Thyroid gland (tissue), 4 donors: ENCODE data around the gene GMPR. TPM values are rescaled to one million over a fixed set of nuclear protein-coding genes. Genes with fewer than 3 reads are reported as not detected.
A peak's percentile ranks its signal among the peaks of the same experiment; 100 is the strongest.

ENCODE experiments used
- DNase-seq, 2 donors: peaks; one replicate each; pipeline ENCODE4 v3.0.0-alpha.2; 2019
- H3K27ac ChIP-seq, 3 donors: fragments of 200-600 bp; sonication (generic); 1 replicate in 2 of 3; 2 replicates in 1 of 3; pipeline ENCODE4 v1.5.1; 2016 to 2019; ENCODE audit warnings: mild to moderate bottlenecking in 1 of 3, moderate library complexity in 1 of 3
- H3K27me3 ChIP-seq: fragments of 200-600 bp; sonication (generic); one replicate; pipeline ENCODE4 v1.5.1; 2019
- H3K36me3 ChIP-seq, 2 donors: fragments of 200-600 bp; sonication (generic); one replicate each; pipeline ENCODE4 v1.5.1; 2016 to 2019
- H3K4me1 ChIP-seq, 2 donors: fragments of 200-600 bp; sonication (generic); one replicate each; pipeline ENCODE4 v1.5.1; 2017 to 2019
- H3K4me3 ChIP-seq, 3 donors: fragments of 200-600 bp; sonication (generic); replicated peaks in 1 of 3; 1 replicate in 2 of 3; 2 replicates in 1 of 3; pipeline ENCODE4 v1.5.1; 2016; ENCODE audit warnings: mild to moderate bottlenecking in 1 of 3
- H3K9me3 ChIP-seq: fragments of 200-600 bp; sonication (generic); one replicate; pipeline ENCODE4 v1.5.1; 2017
- CTCF ChIP-seq, 6 experiments: fragments of 200-600 bp in 3 of 6; fragments of 450-650 bp in 3 of 6; sonication (generic) in 3 of 6; IDR thresholded peaks; one replicate each; pipeline ENCODE4 v1.5.1; 2016 to 2019; ENCODE audit warnings: antibody characterized with exemption in 6 of 6, mild to moderate bottlenecking in 2 of 6, inconsistent platforms in 1 of 6, moderate library complexity in 1 of 6
- POLR2A ChIP-seq, 2 donors: fragments of 450-650 bp; IDR thresholded peaks; one replicate each; pipeline ENCODE4 v1.6.1; 2017; ENCODE audit warnings: antibody characterized with exemption in 2 of 2, mild to moderate bottlenecking in 2 of 2, moderate library complexity in 1 of 2
- WGBS, 2 donors: methylation state at CpG; one replicate each; pipeline ENCODE4 v1.1.5; 2017; 5-methylcytosine and 5-hydroxymethylcytosine counted together
- intact Hi-C: fragments of 100-400 bp; cut with DNase I; formaldehyde crosslinking; loops from one replicate; pipeline ENCODE4 v1.15.1; 2023
- total RNA-seq, 4 donors: library from RNA; depleted of rRNA; stranded (reverse); fragments of >200 nt; gene quantifications; one replicate each; pipeline ENCODE4 v1.2.3, GENCODE V29; 2016

GMPR gene
- total RNA-seq, 4 donors from 2014 or later = 2.8 to 10.8 (median 3.3) TPM

- DNase-seq = no peak
- H3K27me3 ChIP-seq = no peaks in the 10 kb centered on the region
- no peak overlapping the region for H3K4me3 ChIP-seq
- H3K36me3 ChIP-seq = no peaks in the 10 kb centered on the region
- intact Hi-C loops = no loop called here
- no peaks in the 10 kb centered on the region for H3K9me3 ChIP-seq
- H3K4me1 ChIP-seq = peaks cover 12 to 15% of the 10 kb centered on the region in 2 donors
- TF ChIP-seq POLR2A (IDR thresholded peaks at IDR 0.05) (no peak), CTCF (IDR thresholded peaks at IDR 0.05) (peak in 5 of 6 experiments; percentile 42 to 75 (median 63))
- 56 to 60% methylated on average over 7 of the region's 7 CpGs for WGBS, 2 donors
- H3K27ac ChIP-seq = no peak overlapping the region
Observed at GRCh38 chr6:16316741-16317251, 78.4 kb downstream of the GMPR start.

GRCh38 chr6:16318538-16318937, 80.2 kb downstream of the GMPR start:
- 78 to 87% methylated on average over 6 of the region's 6 CpGs for WGBS, 2 donors
- TF ChIP-seq CTCF (IDR thresholded peaks at IDR 0.05) (no peak), POLR2A (IDR thresholded peaks at IDR 0.05) (no peak)
- DNase-seq = no peak
- Histone ChIP-seq H3K4me3 (no peak overlapping the region), H3K36me3 (no peaks in the 10 kb centered on the region), H3K9me3 (no peaks in the 10 kb centered on the region), H3K27ac (no peak overlapping the region), H3K4me1 (peaks cover 12 to 16% of the 10 kb centered on the region in 2 donors), H3K27me3 (no peaks in the 10 kb centered on the region)
- intact Hi-C loops = no loop called here

DNA sequence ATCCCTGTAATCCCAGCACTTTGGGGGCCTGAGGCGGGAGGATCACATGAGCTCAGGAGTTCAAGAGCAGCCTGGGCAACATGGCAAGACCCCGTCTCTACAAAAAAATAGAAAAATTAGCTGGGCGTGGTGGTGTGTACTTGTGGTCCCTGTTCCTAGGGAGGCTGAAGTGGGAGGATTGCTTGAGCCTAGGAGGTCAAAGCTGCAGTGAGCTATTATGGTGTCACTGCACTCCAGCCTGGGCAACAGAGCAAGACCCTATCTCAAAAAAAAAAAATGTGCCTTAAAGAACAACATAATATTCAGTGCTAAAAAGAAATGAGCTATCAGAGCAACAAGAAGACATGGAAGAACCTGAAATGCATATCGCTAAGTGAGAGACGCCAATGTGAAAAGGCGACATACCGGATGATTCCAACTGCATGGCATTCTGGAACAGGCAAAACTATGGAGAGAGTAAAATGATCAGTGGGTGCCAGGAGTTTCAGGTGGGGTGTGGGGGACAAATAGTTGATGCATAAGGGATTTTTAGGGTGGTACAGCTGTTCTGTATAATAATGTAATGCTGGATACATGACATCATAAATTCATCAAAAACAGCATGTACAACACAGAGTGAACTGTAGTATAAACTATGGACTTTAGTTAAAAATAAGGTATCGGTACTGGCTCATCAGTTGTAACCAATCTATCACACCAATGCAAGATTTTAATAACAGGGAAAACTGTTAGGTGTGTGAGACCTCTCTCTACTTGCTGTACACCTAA, 80.8 kb downstream of the GMPR start:
- intact Hi-C loops = no loop called here
- Histone ChIP-seq H3K27me3 (no peaks in the 10 kb centered on the region), H3K27ac (no peak overlapping the region), H3K36me3 (no peaks in the 10 kb centered on the region), H3K9me3 (no peaks in the 10 kb centered on the region), H3K4me3 (no peak overlapping the region), H3K4me1 (peaks cover 12 to 20% of the 10 kb centered on the region in 2 donors)
- DNase-seq = no peak
- TF ChIP-seq CTCF (IDR thresholded peaks at IDR 0.05) = no peak
- TF ChIP-seq POLR2A (IDR thresholded peaks at IDR 0.05) = no peak
- WGBS, 2 donors = 97% methylated on average over 8 of the region's 8 CpGs

GRCh38 chr6:16319813-16320532, 81.6 kb downstream of the GMPR start:
- WGBS, 2 donors = 45 to 51% methylated on average over 16 of the region's 16 CpGs
- H3K27me3 ChIP-seq = no peaks in the 10 kb centered on the region
- peaks cover 12 to 20% of the 10 kb centered on the region in 2 donors for H3K4me1 ChIP-seq
- H3K4me3 ChIP-seq = no peak overlapping the region
- H3K27ac ChIP-seq = peak overlapping the region in 1 of 3 donors; percentile 34
- TF ChIP-seq CTCF (IDR thresholded peaks at IDR 0.05) = no peak
- no peak for TF ChIP-seq POLR2A (IDR thresholded peaks at IDR 0.05)
- H3K9me3 ChIP-seq = no peaks in the 10 kb centered on the region
- peak; percentile 42 to 51 for DNase-seq
- intact Hi-C loops = no loop called here
- no peaks in the 10 kb centered on the region for H3K36me3 ChIP-seq
